Measurements from ENCODE around the gene CTNNA3.

GRCh38 chr10:67473850-67474633, 222.0 kb downstream of the CTNNA3 start:
- TF ChIP-seq CTCF (IDR thresholded peaks at IDR 0.05 in 4 of 5, conservative IDR thresholded peaks at IDR 0.05 in 1 of 5) = no peak
- no peak for TF ChIP-seq POLR2A (IDR thresholded peaks at IDR 0.05)
